H1 (cell line): Measurements from ENCODE around the gene VGLL1. TPM values are rescaled to one million over a fixed set of nuclear protein-coding genes. Genes with fewer than 3 reads are reported as not detected.

Experiments used
- CTCF ChIA-PET: fragments of 300-600 bp; sonication (Branson Sonifier 250); formaldehyde crosslinking; loops from one replicate; lab custom pipeline; 2021; ENCODE audit not compliant: partially characterized antibody; lab: Charles Lee
- POLR2A ChIA-PET: fragments of 300-600 bp; sonication (Branson Sonifier 250); formaldehyde crosslinking; loops from one replicate; lab custom pipeline; 2021; ENCODE audit warnings: inconsistent platforms; ENCODE audit not compliant: partially characterized antibody; lab: Charles Lee
- DNase-seq, 2 experiments: peaks; one replicate each; pipeline versions ENCODE4 v3.0.0 to v3.0.0-alpha.2; 2010 to 2022; ENCODE audit warnings: low spot score in 2 of 2, low read depth in 1 of 2, mixed read lengths in 1 of 2
- FAIRE-seq: peaks from 2 replicates; lab custom pipeline; 2011; peaks lifted over from hg19 to GRCh38; lab: Jason Lieb, UNC
- H2AFZ ChIP-seq: 2 replicates; pipeline ENCODE4 v1.8.1; 2012; ENCODE audit warnings: low read length, inconsistent platforms
- H2AK5ac ChIP-seq: 2 replicates; pipeline ENCODE4 v1.6.1; 2013; ENCODE audit warnings: low read depth, low read length
- H2BK120ac ChIP-seq: replicated peaks from 2 replicates; pipeline ENCODE3; 2013; ENCODE audit warnings: low read depth, low read length, inconsistent platforms
- H2BK12ac ChIP-seq: 2 replicates; pipeline ENCODE4 v1.6.1; 2013; ENCODE audit warnings: low read depth, low read length
- H2BK15ac ChIP-seq: 2 replicates; pipeline ENCODE4 v1.6.1; 2013; ENCODE audit warnings: low read length
- H2BK20ac ChIP-seq: 2 replicates; pipeline ENCODE4 v1.6.1; 2013; ENCODE audit warnings: low read length
- H2BK5ac ChIP-seq: 2 replicates; pipeline ENCODE4 v1.6.1; 2013; ENCODE audit warnings: low read depth, low read length
- H3K14ac ChIP-seq: 2 replicates; pipeline ENCODE4 v1.6.1; 2013; ENCODE audit warnings: inconsistent platforms; ENCODE audit not compliant: insufficient read length
- H3K18ac ChIP-seq: 2 replicates; pipeline ENCODE4 v1.6.1; 2013; ENCODE audit warnings: low read length; ENCODE audit errors: extremely low read depth
- H3K23ac ChIP-seq: 2 replicates; pipeline ENCODE4 v1.6.1; 2013; ENCODE audit warnings: inconsistent platforms; ENCODE audit not compliant: insufficient read length
- H3K23me2 ChIP-seq: 2 replicates; pipeline ENCODE4 v1.6.1; 2013; ENCODE audit warnings: low read depth, low read length
- H3K27ac ChIP-seq: 2 replicates; pipeline ENCODE4 v1.6.1; 2011; ENCODE audit warnings: low read depth, low read length, inconsistent platforms
- H3K27me3 ChIP-seq, 4 experiments: replicated peaks in 1 of 4; 1 replicate in 1 of 4; 2 replicates in 3 of 4; pipeline versions ENCODE4 v1.6.1 to v1.8.1; 2011 to 2013; ENCODE audit warnings: low read length in 3 of 4, mild to moderate bottlenecking in 3 of 4, inconsistent platforms in 2 of 4, mixed read lengths in 2 of 4, moderate library complexity in 1 of 4; ENCODE audit not compliant: control insufficient read depth in 3 of 4, insufficient read depth in 3 of 4; ENCODE audit errors: extremely low read depth in 1 of 4
- H3K36me3 ChIP-seq, 4 experiments: 2 replicates each; pipeline versions ENCODE4 v1.6.1 to v1.8.1; 2011 to 2013; ENCODE audit warnings: mild to moderate bottlenecking in 4 of 4, low read length in 3 of 4, moderate library complexity in 2 of 4, control low read depth in 1 of 4, inconsistent platforms in 1 of 4; ENCODE audit not compliant: insufficient read depth in 4 of 4, control insufficient read depth in 2 of 4
- H3K4ac ChIP-seq: replicated peaks from 2 replicates; pipeline ENCODE3; 2013; ENCODE audit warnings: low read length, low read depth, mixed read lengths, inconsistent platforms; ENCODE audit not compliant: insufficient read length
- H3K4me1 ChIP-seq, 4 experiments: replicated peaks in 1 of 4; 1 replicate in 1 of 4; 2 replicates in 3 of 4; pipeline versions ENCODE4 v1.6.1 to v1.8.1; 2011 to 2013; ENCODE audit warnings: low read length in 3 of 4, inconsistent platforms in 2 of 4, mixed read lengths in 1 of 4; ENCODE audit not compliant: insufficient read depth in 4 of 4, control insufficient read depth in 3 of 4
- H3K4me2 ChIP-seq, 2 experiments: 2 replicates each; pipeline versions ENCODE4 v1.6.1 to v1.8.1; 2011 to 2013; ENCODE audit warnings: low read depth in 2 of 2, low read length in 2 of 2, control low read depth in 1 of 2, inconsistent platforms in 1 of 2, mild to moderate bottlenecking in 1 of 2; ENCODE audit not compliant: insufficient read depth in 1 of 2
- H3K4me3 ChIP-seq, 4 experiments: fragments of 200-600, 300-600 bp in 1 of 4; sonication (generic), shearing (Covaris generic), sonication (Bioruptor Twin) in 1 of 4; 2 replicates each; pipeline versions ENCODE4 v1.5.1 to v1.8.1; 2011 to 2016; ENCODE audit warnings: low read length in 4 of 4, low read depth in 3 of 4, control low read depth in 2 of 4, inconsistent platforms in 2 of 4, mild to moderate bottlenecking in 2 of 4, mixed read lengths in 1 of 4, moderate library complexity in 1 of 4; ENCODE audit not compliant: insufficient read depth in 2 of 4; ENCODE audit errors: extremely low read depth in 1 of 4
- H3K56ac ChIP-seq: replicated peaks from 2 replicates; pipeline ENCODE3; 2013; ENCODE audit warnings: low read depth, mild to moderate bottlenecking, mixed read lengths, low read length, inconsistent platforms; ENCODE audit not compliant: insufficient read length
- H3K79me1 ChIP-seq: 2 replicates; pipeline ENCODE4 v1.6.1; 2013; ENCODE audit warnings: low read depth, low read length, control low read depth
- H3K79me2 ChIP-seq, 2 experiments: 2 replicates each; pipeline versions ENCODE4 v1.6.1 to v1.8.1; 2012 to 2013; ENCODE audit warnings: low read length in 2 of 2, mild to moderate bottlenecking in 2 of 2, inconsistent platforms in 1 of 2; ENCODE audit not compliant: insufficient read depth in 2 of 2, control insufficient read depth in 1 of 2
- H3K9ac ChIP-seq, 4 experiments: replicated peaks in 1 of 4; 1 replicate in 1 of 4; 2 replicates in 3 of 4; pipeline versions ENCODE4 v1.6.1 to v1.8.1; 2011 to 2013; ENCODE audit warnings: low read depth in 3 of 4, low read length in 3 of 4, control low read depth in 2 of 4, mild to moderate bottlenecking in 2 of 4, moderate library complexity in 2 of 4, inconsistent platforms in 1 of 4; ENCODE audit errors: extremely low read depth in 1 of 4
- H3K9me3 ChIP-seq, 2 experiments: 2 replicates each; pipeline versions ENCODE4 v1.6.1 to v1.8.1; 2012 to 2013; ENCODE audit warnings: mild to moderate bottlenecking in 2 of 2, moderate library complexity in 2 of 2, control low read depth in 1 of 2, inconsistent platforms in 1 of 2, low read depth in 1 of 2, low read length in 1 of 2, mixed read lengths in 1 of 2; ENCODE audit not compliant: insufficient read depth in 2 of 2
- H4K20me1 ChIP-seq, 2 experiments: replicated peaks in 1 of 2; 2 replicates each; pipeline versions ENCODE3 to v1.8.1; 2011 to 2013; ENCODE audit warnings: inconsistent platforms in 2 of 2, low read length in 2 of 2, mild to moderate bottlenecking in 1 of 2; ENCODE audit not compliant: insufficient read depth in 2 of 2, control insufficient read depth in 1 of 2
- H4K5ac ChIP-seq: 2 replicates; pipeline ENCODE4 v1.6.1; 2013; ENCODE audit warnings: low read length, low read depth, mixed read lengths, inconsistent platforms; ENCODE audit not compliant: insufficient read length
- H4K8ac ChIP-seq: 2 replicates; pipeline ENCODE4 v1.8.0; 2013; ENCODE audit warnings: mild to moderate bottlenecking, moderate library complexity, low read length, inconsistent platforms; ENCODE audit not compliant: insufficient read depth; ENCODE audit errors: extremely low read depth
- H4K91ac ChIP-seq: replicated peaks from 2 replicates; pipeline ENCODE3; 2013; ENCODE audit warnings: low read length, mixed read lengths, inconsistent platforms; ENCODE audit not compliant: insufficient read length
- BACH1 ChIP-seq: IDR thresholded peaks from 2 replicates; pipeline ENCODE4 v1.6.1; 2012; ENCODE audit warnings: low read length, improper control_type of control experiment
- GTF2F1 ChIP-seq: IDR thresholded peaks from 2 replicates; pipeline ENCODE4 v1.6.1; 2012; ENCODE audit warnings: low read depth, low read length, improper control_type of control experiment, borderline replicate concordance
- HDAC6 ChIP-seq: IDR thresholded peaks from one replicate; pipeline ENCODE4 v1.7.1; 2012; ENCODE audit warnings: low read depth, mild to moderate bottlenecking, inconsistent platforms, low read length, moderate library complexity
- YY1 ChIP-seq: IDR thresholded peaks from 2 replicates; pipeline ENCODE4 v1.6.1; 2011; ENCODE audit warnings: low read depth, mild to moderate bottlenecking, low read length
- WGBS, 2 experiments: shearing (Covaris generic) in 1 of 2; methylation state at CpG; one replicate each; pipeline versions ENCODE4 v1.1.6 to v1.1.7; 2013 to 2015; ENCODE audit warnings: low lambda C conversion rate in 2 of 2, mixed read lengths in 2 of 2, inconsistent platforms in 1 of 2, low coverage in 1 of 2, missing lambda C conversion rate in 1 of 2; ENCODE audit not compliant: insufficient replicate concordance in 2 of 2, insufficient coverage in 1 of 2, insufficient read length in 1 of 2; ENCODE audit errors: extremely low coverage in 1 of 2, missing lambda C conversion rate in 1 of 2; 5-methylcytosine and 5-hydroxymethylcytosine counted together
- polyA plus RNA-seq, 7 experiments: library from polyadenylated mRNA; depleted of rRNA in 3 of 7; stranded (reverse) in 5 of 7; unstranded in 2 of 7; fragments of >200 nt in 5 of 7; fragments of 200-250 nt in 2 of 7; gene quantifications; 1 replicate in 5 of 7; 2 replicates in 1 of 7; 4 replicates in 1 of 7; pipeline versions ENCODE4 v1.2.1 to v1.2.3, GENCODE V29; 2011 to 2013; ENCODE audit warnings: missing spikeins in 2 of 7, mixed read lengths in 2 of 7
- total RNA-seq: library from RNA; stranded (reverse); fragmentation: NEBNext Ultra II Directional; extraction: Animal tissue kit (Norgen Biotek cat#: 25700); gene quantifications from 2 replicates; pipeline ENCODE4 v1.2.1, GENCODE V29; 2021

The VGLL1 gene
- total and polyA plus RNA-seq, 2 of the 8 experiments (the other 6 are each of a cell fraction or from before 2014, with no cell fraction given) = not detected

DNA sequence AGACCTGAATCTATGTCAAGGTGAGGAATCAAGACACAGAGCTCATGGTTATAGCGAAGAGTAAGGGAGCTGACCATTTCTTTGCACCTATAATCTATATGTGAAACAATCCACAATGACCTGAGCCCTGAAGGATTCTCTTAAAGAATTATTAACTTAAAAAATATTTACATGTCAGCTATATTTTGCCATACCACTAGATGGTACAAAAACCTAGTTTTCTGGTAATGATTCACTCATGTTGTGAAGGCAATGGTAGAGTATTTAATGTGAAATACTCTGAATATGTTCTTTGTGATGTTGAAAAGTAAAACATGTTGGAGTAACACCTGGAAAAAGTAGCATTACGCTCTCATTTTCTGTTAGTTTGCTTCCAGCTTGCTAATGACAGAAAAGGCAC, 40.0 kb downstream of the VGLL1 start:
- Histone ChIP-seq H4K20me1 (no peaks in the 10 kb centered on the region), H3K9ac (no peak overlapping the region), H2BK5ac (no peak overlapping the region), H4K5ac (no peak overlapping the region), H3K23ac (no peak overlapping the region), H3K14ac (no peak overlapping the region), H2AFZ (no peak overlapping the region), H3K27me3 (no peaks in the 10 kb centered on the region), H2BK20ac (no peak overlapping the region), H3K79me2 (no peaks in the 10 kb centered on the region), H3K56ac (no peak overlapping the region), H3K9me3 (no peaks in the 10 kb centered on the region), H3K36me3 (no peaks in the 10 kb centered on the region), H2BK12ac (no peak overlapping the region), H2BK15ac (no peak overlapping the region), H3K4me1 (no peaks in the 10 kb centered on the region), H3K79me1 (no peaks in the 10 kb centered on the region), H3K4me2 (no peak overlapping the region), H3K4me3 (no peak overlapping the region), H2AK5ac (no peak overlapping the region), H4K8ac (no peak overlapping the region), H3K18ac (no peak overlapping the region), H3K23me2 (no peaks in the 10 kb centered on the region), H2BK120ac (no peak overlapping the region), H3K27ac (no peak overlapping the region), H3K4ac (no peak overlapping the region), H4K91ac (no peak overlapping the region)
- no peak for TF ChIP-seq YY1
- TF ChIP-seq GTF2F1 = no peak
- no peak for TF ChIP-seq BACH1
- TF ChIP-seq HDAC6 = no peak
- ChIA-PET POLR2A (no interaction called here), CTCF (no interaction called here)
- FAIRE-seq (no peak), DNase-seq (no peak)
- whole genome bisulfite sequencing, 2 experiments = 98% methylated on average over 2 of the region's 2 CpGs; no CpG with 5 or more reads in 1 of the 2 experiments
